Gastrocnemius medialis (tissue), 4 donors: ENCODE measurements around the gene RERE. TPM values are rescaled to one million over a fixed set of nuclear protein-coding genes. Genes with fewer than 3 reads are reported as not detected.

Experiments used
- ATAC-seq, 2 donors: fragments of 150-250 bp; one replicate each; pipeline ENCODE4 v1.9.1; 2016
- DNase-seq, 2 donors: peaks; one replicate each; pipeline ENCODE4 v3.0.0-alpha.2; 2019
- H3K27ac ChIP-seq, 4 donors: fragments of 200-600 bp; sonication (generic); 1 replicate in 1 of 4; 2 replicates in 3 of 4; pipeline ENCODE4 v1.5.1; 2016 to 2018; ENCODE audit warnings: mild to moderate bottlenecking in 2 of 4, moderate library complexity in 1 of 4
- H3K27me3 ChIP-seq, 3 donors: fragments of 200-600 bp; sonication (generic) in 2 of 3; 1 replicate in 1 of 3; 2 replicates in 2 of 3; pipeline versions ENCODE4 v1.5.1 to v1.6.0; 2016 to 2019; ENCODE audit warnings: mild to moderate bottlenecking in 1 of 3, moderate library complexity in 1 of 3
- H3K36me3 ChIP-seq, 2 donors: fragments of 200-600 bp; sonication (generic) in 1 of 2; one replicate each; pipeline ENCODE4 v1.5.1; 2017 to 2018
- H3K4me1 ChIP-seq, 2 donors: fragments of 200-600 bp; sonication (generic) in 1 of 2; one replicate each; pipeline ENCODE4 v1.5.1; 2016 to 2017; ENCODE audit warnings: mild to moderate bottlenecking in 2 of 2
- H3K4me3 ChIP-seq, 4 donors: fragments of 200-600 bp; sonication (generic) in 3 of 4; 1 replicate in 1 of 4; 2 replicates in 3 of 4; pipeline ENCODE4 v1.5.1; 2016 to 2019; ENCODE audit warnings: mild to moderate bottlenecking in 2 of 4
- H3K9me3 ChIP-seq, 3 donors: fragments of 200-600 bp; sonication (generic) in 2 of 3; 1 replicate in 1 of 3; 2 replicates in 2 of 3; pipeline ENCODE4 v1.5.1; 2016 to 2019
- CTCF ChIP-seq, 5 experiments: fragments of 450-650 bp in 3 of 5; fragments of 200-600 bp in 2 of 5; sonication (generic) in 2 of 5; IDR thresholded peaks in 4 of 5; conservative IDR thresholded peaks in 1 of 5; 1 replicate in 4 of 5; 2 replicates in 1 of 5; pipeline ENCODE4 v1.5.1; 2016 to 2019; ENCODE audit warnings: antibody characterized with exemption in 5 of 5, mild to moderate bottlenecking in 3 of 5, moderate library complexity in 3 of 5
- POLR2A ChIP-seq, 2 donors: fragments of 450-650 bp; IDR thresholded peaks; one replicate each; pipeline ENCODE4 v1.6.1; 2017; ENCODE audit warnings: antibody characterized with exemption in 2 of 2, mild to moderate bottlenecking in 2 of 2, moderate library complexity in 2 of 2
- in situ Hi-C, 4 donors: fragments of 200-750 bp; cut with MboI; loops; one replicate each; pipeline versions ENCODE4 v1.15.0 to v1.8.0; 2017; ENCODE audit warnings: low sequenced_read_pairs in 4 of 4
- intact Hi-C: fragments of 100-400 bp; cut with DNase I; formaldehyde crosslinking; loops from one replicate; pipeline ENCODE4 v1.15.1; 2023; ENCODE audit warnings: low total_unique reads
- total RNA-seq, 4 donors: library from RNA; depleted of rRNA; stranded (reverse); fragments of >200 nt; gene quantifications; one replicate each; pipeline versions ENCODE4 v1.1.0 to v1.2.3, GENCODE V29; 2016

Gene RERE
- total RNA-seq, 4 donors from 2014 or later, result 60.8 to 106 (median 102) TPM

GRCh38 chr1:8465692-8466091 is 351.7 kb downstream of the RERE start:
- no peak for TF ChIP-seq POLR2A (IDR thresholded peaks at IDR 0.05)
- no peak for TF ChIP-seq CTCF (IDR thresholded peaks at IDR 0.05 in 4 of 5, conservative IDR thresholded peaks at IDR 0.05 in 1 of 5)

GRCh38 chr1:8465013-8465412 is 352.4 kb downstream of the RERE start:
- H3K36me3 ChIP-seq, result no peaks in the 10 kb centered on the region
- DNase-seq, result no peak
- H3K27me3 ChIP-seq, result no peaks in the 10 kb centered on the region
- ATAC-seq, result peak in 1 of 2 donors; percentile 63
- H3K4me1 ChIP-seq, result peaks cover 27 to 41% of the 10 kb centered on the region in 2 donors
- H3K4me3 ChIP-seq, result no peak overlapping the region
- intact Hi-C loops, result loop anchor here (5.0 to 10.0 kb wide), 2 partner anchors 207 to 260 kb away; no protein-coding TSS in a partner anchor
- H3K9me3 ChIP-seq, result no peaks in the 10 kb centered on the region
- TF ChIP-seq CTCF (IDR thresholded peaks at IDR 0.05 in 4 of 5, conservative IDR thresholded peaks at IDR 0.05 in 1 of 5) (peak in 1 of 5 experiments; percentile 31), POLR2A (IDR thresholded peaks at IDR 0.05) (no peak)
- in situ Hi-C loops, result loop anchor here in 1 of 4 donors (10.0 kb wide), 1 partner anchor 50 kb away; no protein-coding TSS in a partner anchor
- peak overlapping the region; percentile 9 to 83 (median 56) for H3K27ac ChIP-seq

More at GRCh38 chr1:8465692-8466091, 351.7 kb downstream of the RERE start:
- intact Hi-C loops, result loop anchor here (5.0 to 10.0 kb wide), 2 partner anchors 207 to 259 kb away; no protein-coding TSS in a partner anchor
- in situ Hi-C loops, result loop anchor here in 1 of 4 donors (10.0 kb wide), 1 partner anchor 49 kb away; no protein-coding TSS in a partner anchor
- Histone ChIP-seq H3K36me3 (no peaks in the 10 kb centered on the region), H3K4me3 (no peak overlapping the region), H3K9me3 (no peaks in the 10 kb centered on the region), H3K27me3 (no peaks in the 10 kb centered on the region), H3K27ac (peak overlapping the region; percentile 9 to 83 (median 34)), H3K4me1 (peaks cover 27 to 40% of the 10 kb centered on the region in 2 donors)
- ATAC-seq (no peak), DNase-seq (no peak)

- H3K36me3 ChIP-seq, result no peaks in the 10 kb centered on the region
- TF ChIP-seq CTCF (IDR thresholded peaks at IDR 0.05 in 4 of 5, conservative IDR thresholded peaks at IDR 0.05 in 1 of 5) (no peak), POLR2A (IDR thresholded peaks at IDR 0.05) (no peak)
- H3K4me3 ChIP-seq, result no peak overlapping the region
- intact Hi-C loops, result loop anchor here (10.0 kb wide), 1 partner anchor 260 kb away; no protein-coding TSS in a partner anchor
- H3K27ac ChIP-seq, result peak overlapping the region; percentile 65 to 83 (median 75)
- H3K9me3 ChIP-seq, result no peaks in the 10 kb centered on the region
- ATAC-seq, result no peak
- H3K4me1 ChIP-seq, result peaks cover 27 to 44% of the 10 kb centered on the region in 2 donors
- no peak for DNase-seq
- in situ Hi-C loops, result loop anchor here in 1 of 4 donors (10.0 kb wide), 1 partner anchor 50 kb away; no protein-coding TSS in a partner anchor
- no peaks in the 10 kb centered on the region for H3K27me3 ChIP-seq
These were observed 353.1 kb downstream of the RERE start for GRCh38 chr1:8464377-8464776.

GRCh38 chr1:8463144-8463927 is 354.1 kb downstream of the RERE start:
- Histone ChIP-seq H3K27me3 (no peaks in the 10 kb centered on the region), H3K4me3 (peak overlapping the region in 1 of 4 donors; percentile 10), H3K4me1 (peaks cover 27 to 46% of the 10 kb centered on the region in 2 donors), H3K36me3 (no peaks in the 10 kb centered on the region), H3K9me3 (no peaks in the 10 kb centered on the region), H3K27ac (peak overlapping the region; percentile 65 to 83 (median 75))
- in situ Hi-C loops, result loop anchor here in 1 of 4 donors (10.0 kb wide), 1 partner anchor 51 kb away; no protein-coding TSS in a partner anchor
- DNase-seq, result peak in 1 of 2 donors; percentile 32
- intact Hi-C loops, result loop anchor here (10.0 kb wide), 1 partner anchor 261 kb away; no protein-coding TSS in a partner anchor
- peak; percentile 40 to 54 for ATAC-seq
- TF ChIP-seq POLR2A (IDR thresholded peaks at IDR 0.05), result no peak
- no peak for TF ChIP-seq CTCF (IDR thresholded peaks at IDR 0.05 in 4 of 5, conservative IDR thresholded peaks at IDR 0.05 in 1 of 5)
